OCI-LY7 (cell line): ENCODE results near the gene TTC21A.

Source experiments
- CTCF ChIP-seq: fragments of 200-600 bp; sonication (generic); conservative IDR thresholded peaks from 2 replicates; pipeline ENCODE4 v1.5.1; 2014; ENCODE audit warnings: mild to moderate bottlenecking, antibody characterized with exemption, low read length, moderate library complexity, mixed read lengths
- EZH2phosphoT487 ChIP-seq: fragments of 200-600 bp; sonication (generic); IDR thresholded peaks from 2 replicates; pipeline ENCODE4 v1.6.1; 2018; ENCODE audit warnings: low read depth, borderline replicate concordance, mild to moderate bottlenecking, mixed run types, antibody characterized with exemption, low read length, moderate library complexity, mixed read lengths

- no peak for TF ChIP-seq EZH2phosphoT487
- TF ChIP-seq CTCF = no peak
These were observed 7.6 kb upstream of the TTC21A start for GRCh38 chr3:39099738-39100499.
